Endothelial cell of umbilical vein (primary cell): ENCODE measurements around the gene GP5. TPM values are rescaled to one million over a fixed set of nuclear protein-coding genes. Genes with fewer than 3 reads are reported as not detected.

Source experiments
- BruUV-seq: library from RNA; stranded (reverse); fragments of 400-500 nt; replicated peaks from 2 replicates; lab custom pipeline; 2021; lab: Mats Ljungman, UMichigan
- CTCF ChIA-PET: fragments of 300-600, 350-600 bp; sonication (Branson Sonifier 250); formaldehyde crosslinking; loops from one replicate; lab custom pipeline; 2021; ENCODE audit warnings: antibody characterized with exemption, inconsistent platforms; lab: Charles Lee
- POLR2A ChIA-PET: fragments of 300-600, 350-600 bp; sonication (Branson Sonifier 250); formaldehyde crosslinking; loops from one replicate; lab custom pipeline; 2021; ENCODE audit warnings: antibody characterized with exemption, inconsistent platforms; lab: Charles Lee
- DNase-seq: peaks from one replicate; pipeline ENCODE4 v3.0.0-alpha.2; 2011; ENCODE audit warnings: low read depth, low spot score
- FAIRE-seq: peaks from 2 replicates; lab custom pipeline; 2011; peaks lifted over from hg19 to GRCh38; lab: Jason Lieb, UNC
- H2AFZ ChIP-seq: 2 replicates; pipeline ENCODE4 v1.6.0; 2012; ENCODE audit warnings: low read depth, low read length, control low read depth, inconsistent platforms
- H3K27ac ChIP-seq: 2 replicates; pipeline ENCODE4 v1.5.1; 2011; ENCODE audit warnings: low read depth, mild to moderate bottlenecking, control low read depth, low read length, moderate library complexity; ENCODE audit not compliant: insufficient read depth
- H3K27me3 ChIP-seq, 2 experiments: 2 replicates each; pipeline versions ENCODE4 v1.6.0 to v1.6.1; 2011; ENCODE audit warnings: low read length in 2 of 2, mixed read lengths in 1 of 2; ENCODE audit not compliant: control insufficient read depth in 2 of 2, insufficient read depth in 2 of 2
- H3K36me3 ChIP-seq, 2 experiments: 2 replicates in 1 of 2; 3 replicates in 1 of 2; pipeline ENCODE4 v1.5.1; 2011; ENCODE audit warnings: low read length in 2 of 2, mild to moderate bottlenecking in 1 of 2, moderate library complexity in 1 of 2; ENCODE audit not compliant: control insufficient read depth in 2 of 2, insufficient read depth in 2 of 2; ENCODE audit errors: extremely low read depth in 1 of 2
- H3K4me1 ChIP-seq: 3 replicates; pipeline ENCODE4 v1.5.1; 2011; ENCODE audit warnings: mild to moderate bottlenecking, low read length; ENCODE audit not compliant: control insufficient read depth, insufficient read depth; ENCODE audit errors: extremely low read depth
- H3K4me2 ChIP-seq: 2 replicates; pipeline ENCODE4 v1.6.1; 2011; ENCODE audit warnings: low read length, control low read depth, mixed read lengths; ENCODE audit not compliant: insufficient read depth
- H3K4me3 ChIP-seq, 3 experiments: fragments of 200-600 bp in 1 of 3; sonication (generic), shearing (Covaris generic) in 1 of 3; replicated peaks in 1 of 3; 2 replicates each; pipeline ENCODE4 v1.5.1; 2011 to 2016; ENCODE audit warnings: control low read depth in 3 of 3, low read length in 3 of 3, mild to moderate bottlenecking in 2 of 3, inconsistent platforms in 1 of 3, low read depth in 1 of 3, moderate library complexity in 1 of 3; ENCODE audit not compliant: insufficient read depth in 1 of 3
- H3K79me2 ChIP-seq: 2 replicates; pipeline ENCODE4 v1.6.0; 2012; ENCODE audit warnings: low read length, inconsistent platforms; ENCODE audit not compliant: control insufficient read depth, insufficient read depth
- H3K9ac ChIP-seq: replicated peaks from 2 replicates; pipeline ENCODE3; 2011; ENCODE audit warnings: low read length, control low read depth; ENCODE audit not compliant: insufficient read depth; ENCODE audit errors: extremely low read depth
- H3K9me1 ChIP-seq: replicated peaks from 3 replicates; pipeline ENCODE4 v1.6.0; 2011; ENCODE audit warnings: mild to moderate bottlenecking, low read length; ENCODE audit not compliant: control insufficient read depth, insufficient read depth; ENCODE audit errors: extremely low read depth
- H3K9me3 ChIP-seq: replicated peaks from 2 replicates; pipeline ENCODE4 v1.5.1; 2012; ENCODE audit warnings: low read length, inconsistent platforms; ENCODE audit not compliant: control insufficient read depth, insufficient read depth
- H4K20me1 ChIP-seq: replicated peaks from 2 replicates; pipeline ENCODE3; 2011; ENCODE audit warnings: mild to moderate bottlenecking, low read length; ENCODE audit not compliant: control insufficient read depth, insufficient read depth; ENCODE audit errors: extremely low read depth
- EZH2 ChIP-seq: IDR thresholded peaks from 2 replicates; pipeline ENCODE4 v1.6.1; 2012; ENCODE audit warnings: borderline replicate concordance, low read depth, mild to moderate bottlenecking, moderate library complexity, low read length, inconsistent platforms; ENCODE audit not compliant: severe bottlenecking
- FOS ChIP-seq: IDR thresholded peaks from 2 replicates; pipeline ENCODE4 v1.6.1; 2011; ENCODE audit warnings: mild to moderate bottlenecking, low read length, moderate library complexity, borderline replicate concordance; ENCODE audit not compliant: insufficient read depth
- GATA2 ChIP-seq: IDR thresholded peaks from 2 replicates; pipeline ENCODE4 v1.7.0; 2011; ENCODE audit warnings: low read depth, mild to moderate bottlenecking, moderate library complexity, mixed read lengths, low read length; ENCODE audit not compliant: insufficient read length, insufficient read depth
- JUN ChIP-seq: IDR thresholded peaks from 2 replicates; pipeline ENCODE4 v1.6.1; 2011; ENCODE audit warnings: borderline replicate concordance, low read depth; ENCODE audit not compliant: insufficient read length, insufficient read depth
- MYC ChIP-seq: IDR thresholded peaks from one replicate; pipeline ENCODE4 v1.6.1; 2011; ENCODE audit warnings: mild to moderate bottlenecking, low read depth, low read length
- POLR2A ChIP-seq: IDR thresholded peaks from 2 replicates; pipeline ENCODE4 v1.6.1; 2012; ENCODE audit warnings: low read depth, mild to moderate bottlenecking, control low read depth, low read length
- POLR2AphosphoS5 ChIP-seq: IDR thresholded peaks from 2 replicates; pipeline ENCODE4 v1.6.1; 2012; ENCODE audit warnings: low read depth, mild to moderate bottlenecking, control low read depth, low read length, moderate library complexity; ENCODE audit not compliant: insufficient read depth
- dilution Hi-C: fragments of 300-500 bp; cut with MboI; formaldehyde crosslinking; loops from one replicate; pipeline ENCODE4 v1.15.0; 2019; ENCODE audit warnings: low sequenced_read_pairs; ENCODE audit not compliant: extremely low pct_ligation_motif_present
- intact Hi-C: fragments of 100-400 bp; cut with micrococcal nuclease; formaldehyde crosslinking; loops from one replicate; pipeline ENCODE4 v1.10.0; 2022
- polyA plus RNA-seq, 4 experiments: library from polyadenylated mRNA; depleted of rRNA in 3 of 4; stranded (reverse) in 3 of 4; unstranded in 1 of 4; fragments of >200 nt; gene quantifications; 2 replicates each; pipeline versions ENCODE4 v1.2.1 to v1.2.3, GENCODE V29; 2011 to 2012; ENCODE audit warnings: missing spikeins in 1 of 4
- total RNA-seq: library from RNA; stranded (reverse); gene quantifications from 2 replicates; pipeline ENCODE4 v1.2.3, GENCODE V29; 2021
- TF ChIP-seq, protein P1 (sequence below): IDR thresholded peaks from 2 replicates; pipeline ENCODE4 v1.6.1; 2011; ENCODE audit not compliant: insufficient read depth, insufficient read length
- TF ChIP-seq, protein P2 (sequence below), 2 donors: IDR thresholded peaks; 1 replicate in 1 of 2; 2 replicates in 1 of 2; pipeline ENCODE4 v1.5.1; 2011; ENCODE audit warnings: low read length in 2 of 2, mild to moderate bottlenecking in 2 of 2, moderate library complexity in 2 of 2, control low read depth in 1 of 2, inconsistent platforms in 1 of 2, low read depth in 1 of 2; ENCODE audit not compliant: insufficient read depth in 1 of 2; ENCODE audit errors: extremely low read depth in 1 of 2

Gene GP5
- total and polyA plus RNA-seq, 2 donors (not counting 3 experiments of a cell fraction or from before 2014, with no cell fraction given) = 0.06 to 0.11 TPM

DNA sequence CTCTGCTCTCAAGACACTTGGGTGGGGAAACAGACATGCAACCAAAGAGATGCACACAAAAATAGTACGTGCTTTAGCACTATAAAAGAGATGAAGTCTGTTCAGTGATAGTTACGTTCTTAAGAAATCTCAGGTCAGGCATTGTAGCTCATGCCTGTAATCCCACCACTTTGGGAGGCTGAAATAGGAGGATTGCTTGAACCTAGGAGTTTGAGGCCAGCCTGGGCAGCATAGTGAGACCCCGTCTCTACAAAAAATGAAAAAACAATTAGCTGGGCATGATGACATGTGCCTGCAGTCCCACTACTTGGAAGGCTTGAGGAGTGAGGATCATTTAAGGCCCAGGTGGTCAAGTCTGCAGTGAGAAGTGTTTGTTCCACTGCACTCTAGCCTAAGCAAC is 35.4 kb upstream of the GP5 start:
- TF ChIP-seq, protein P1, sequence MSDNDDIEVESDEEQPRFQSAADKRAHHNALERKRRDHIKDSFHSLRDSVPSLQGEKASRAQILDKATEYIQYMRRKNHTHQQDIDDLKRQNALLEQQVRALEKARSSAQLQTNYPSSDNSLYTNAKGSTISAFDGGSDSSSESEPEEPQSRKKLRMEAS = no peak
- TF ChIP-seq POLR2AphosphoS5 = no peak
- no peak for TF ChIP-seq FOS
- TF ChIP-seq JUN = no peak
- TF ChIP-seq MYC = no peak
- no peak for TF ChIP-seq EZH2
- TF ChIP-seq GATA2 = no peak
- TF ChIP-seq POLR2A = no peak
- TF ChIP-seq, protein P2, sequence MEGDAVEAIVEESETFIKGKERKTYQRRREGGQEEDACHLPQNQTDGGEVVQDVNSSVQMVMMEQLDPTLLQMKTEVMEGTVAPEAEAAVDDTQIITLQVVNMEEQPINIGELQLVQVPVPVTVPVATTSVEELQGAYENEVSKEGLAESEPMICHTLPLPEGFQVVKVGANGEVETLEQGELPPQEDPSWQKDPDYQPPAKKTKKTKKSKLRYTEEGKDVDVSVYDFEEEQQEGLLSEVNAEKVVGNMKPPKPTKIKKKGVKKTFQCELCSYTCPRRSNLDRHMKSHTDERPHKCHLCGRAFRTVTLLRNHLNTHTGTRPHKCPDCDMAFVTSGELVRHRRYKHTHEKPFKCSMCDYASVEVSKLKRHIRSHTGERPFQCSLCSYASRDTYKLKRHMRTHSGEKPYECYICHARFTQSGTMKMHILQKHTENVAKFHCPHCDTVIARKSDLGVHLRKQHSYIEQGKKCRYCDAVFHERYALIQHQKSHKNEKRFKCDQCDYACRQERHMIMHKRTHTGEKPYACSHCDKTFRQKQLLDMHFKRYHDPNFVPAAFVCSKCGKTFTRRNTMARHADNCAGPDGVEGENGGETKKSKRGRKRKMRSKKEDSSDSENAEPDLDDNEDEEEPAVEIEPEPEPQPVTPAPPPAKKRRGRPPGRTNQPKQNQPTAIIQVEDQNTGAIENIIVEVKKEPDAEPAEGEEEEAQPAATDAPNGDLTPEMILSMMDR (IDR thresholded peaks at IDR 0.05; ENCODE audit: extremely low read depth in 1 of 2, insufficient read depth in 1 of 2, low read depth in 1 of 2, low read length in 2 of 2) = no peak

More for the DNA sequence above, 35.4 kb upstream of the GP5 start:
- no peak for DNase-seq
- H3K9me1 ChIP-seq = no peaks in the 10 kb centered on the region
- no peak overlapping the region for H3K4me2 ChIP-seq
- H4K20me1 ChIP-seq = no peaks in the 10 kb centered on the region
- no peaks in the 10 kb centered on the region for H3K4me1 ChIP-seq
- no peaks in the 10 kb centered on the region for H3K79me2 ChIP-seq
- POLR2A ChIA-PET = no interaction called here
- H3K36me3 ChIP-seq = peaks cover 6 to 29% of the 10 kb centered on the region in 2 experiments
- H3K9me3 ChIP-seq = no peaks in the 10 kb centered on the region
- CTCF ChIA-PET = no interaction called here
- H3K27me3 ChIP-seq = no peaks in the 10 kb centered on the region
- dilution Hi-C loops (no loop called here), intact Hi-C loops (no loop called here)
- FAIRE-seq = no peak
- no TSS peak for BruUV-seq
- no peak overlapping the region for H2AFZ ChIP-seq
- no peak overlapping the region for H3K27ac ChIP-seq
- H3K4me3 ChIP-seq = no peak overlapping the region
- H3K9ac ChIP-seq = no peak overlapping the region
